PFSK-1 (cell line): ENCODE results near the gene MYEOV.

Experiments
- POLR2AphosphoS5 ChIP-seq: IDR thresholded peaks from 2 replicates; pipeline ENCODE4 v1.6.1; 2012; ENCODE audit warnings: low read depth, mild to moderate bottlenecking, control low read depth, low read length, moderate library complexity
- SIN3A ChIP-seq: IDR thresholded peaks from 2 replicates; pipeline ENCODE4 v1.6.1; 2012; ENCODE audit warnings: mild to moderate bottlenecking, low read length, moderate library complexity, borderline replicate concordance; ENCODE audit not compliant: insufficient read depth
- TAF1 ChIP-seq: IDR thresholded peaks from 2 replicates; pipeline ENCODE4 v1.6.1; 2012; ENCODE audit warnings: low read length, control low read depth, borderline replicate concordance; ENCODE audit not compliant: insufficient read depth

DNA sequence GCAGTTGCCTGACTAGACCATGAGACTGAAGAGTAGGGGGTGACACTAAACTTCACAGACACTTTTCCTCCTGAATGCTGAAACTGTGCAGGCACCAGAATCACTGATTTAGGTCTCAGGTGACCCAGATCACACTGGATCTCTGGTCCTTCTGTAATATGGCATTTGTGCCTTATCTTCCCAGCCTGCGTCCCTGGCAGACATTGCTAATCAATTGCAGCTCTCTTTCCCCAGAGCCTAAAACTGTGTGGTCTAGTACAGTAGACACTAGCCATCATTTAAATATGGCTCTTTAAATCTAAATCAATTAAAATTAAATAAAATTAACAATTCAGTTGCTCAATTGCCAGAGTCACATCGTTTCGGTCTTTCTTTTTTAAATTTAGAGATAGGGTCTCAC, 17.8 kb upstream of the MYEOV start:
- no peak for TF ChIP-seq TAF1
- no peak for TF ChIP-seq POLR2AphosphoS5
- no peak for TF ChIP-seq SIN3A
